ENCODE measurements around the gene ASMTL. TPM values are rescaled to one million over a fixed set of nuclear protein-coding genes. Genes with fewer than 3 reads are reported as not detected.

Gene ASMTL
- polyA plus RNA-seq, 1 experiment = 18.9 TPM

DNA sequence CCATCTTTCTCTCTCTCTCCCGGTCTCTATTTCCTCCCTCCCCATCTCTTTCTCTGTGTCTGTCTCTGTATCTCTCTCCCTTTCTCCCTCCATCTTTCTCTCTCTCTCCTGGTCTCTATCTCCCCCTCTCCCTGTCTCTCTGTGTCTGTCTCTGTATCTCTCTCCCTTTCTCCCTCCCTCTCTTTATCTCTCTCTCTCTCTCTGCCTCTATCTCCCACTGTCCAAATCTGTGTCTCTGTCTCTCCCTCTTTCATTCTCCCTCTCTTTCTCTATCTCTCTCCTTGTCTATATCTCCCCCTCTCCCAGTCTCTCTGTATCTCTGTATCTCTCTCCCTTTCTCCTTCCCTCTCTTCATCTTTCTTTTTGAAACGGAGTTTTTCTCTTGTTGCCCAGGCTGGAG is 92.5 kb downstream of the ASMTL start:
- no peak for DNase-seq (ENCODE audit: low read depth, low spot score)
- no peak overlapping the region for H3K27ac ChIP-seq (ENCODE audit: low read depth, low read length)
- peaks cover 18% of the 10 kb centered on the region for H3K9me3 ChIP-seq (ENCODE audit: control insufficient read depth, insufficient read depth, low read length)
- CTCF ChIA-PET = no interaction called here
- POLR2A ChIA-PET = no interaction called here
- TF ChIP-seq, protein P1, sequence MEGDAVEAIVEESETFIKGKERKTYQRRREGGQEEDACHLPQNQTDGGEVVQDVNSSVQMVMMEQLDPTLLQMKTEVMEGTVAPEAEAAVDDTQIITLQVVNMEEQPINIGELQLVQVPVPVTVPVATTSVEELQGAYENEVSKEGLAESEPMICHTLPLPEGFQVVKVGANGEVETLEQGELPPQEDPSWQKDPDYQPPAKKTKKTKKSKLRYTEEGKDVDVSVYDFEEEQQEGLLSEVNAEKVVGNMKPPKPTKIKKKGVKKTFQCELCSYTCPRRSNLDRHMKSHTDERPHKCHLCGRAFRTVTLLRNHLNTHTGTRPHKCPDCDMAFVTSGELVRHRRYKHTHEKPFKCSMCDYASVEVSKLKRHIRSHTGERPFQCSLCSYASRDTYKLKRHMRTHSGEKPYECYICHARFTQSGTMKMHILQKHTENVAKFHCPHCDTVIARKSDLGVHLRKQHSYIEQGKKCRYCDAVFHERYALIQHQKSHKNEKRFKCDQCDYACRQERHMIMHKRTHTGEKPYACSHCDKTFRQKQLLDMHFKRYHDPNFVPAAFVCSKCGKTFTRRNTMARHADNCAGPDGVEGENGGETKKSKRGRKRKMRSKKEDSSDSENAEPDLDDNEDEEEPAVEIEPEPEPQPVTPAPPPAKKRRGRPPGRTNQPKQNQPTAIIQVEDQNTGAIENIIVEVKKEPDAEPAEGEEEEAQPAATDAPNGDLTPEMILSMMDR (IDR thresholded peaks at IDR 0.05; ENCODE audit: low read depth, low read length) = no peak
- H3K27me3 ChIP-seq (ENCODE audit: control insufficient read depth, insufficient read depth, low read length) = no peaks in the 10 kb centered on the region
- no peak overlapping the region for H3K4me3 ChIP-seq (ENCODE audit: low read depth, low read length)

DNA sequence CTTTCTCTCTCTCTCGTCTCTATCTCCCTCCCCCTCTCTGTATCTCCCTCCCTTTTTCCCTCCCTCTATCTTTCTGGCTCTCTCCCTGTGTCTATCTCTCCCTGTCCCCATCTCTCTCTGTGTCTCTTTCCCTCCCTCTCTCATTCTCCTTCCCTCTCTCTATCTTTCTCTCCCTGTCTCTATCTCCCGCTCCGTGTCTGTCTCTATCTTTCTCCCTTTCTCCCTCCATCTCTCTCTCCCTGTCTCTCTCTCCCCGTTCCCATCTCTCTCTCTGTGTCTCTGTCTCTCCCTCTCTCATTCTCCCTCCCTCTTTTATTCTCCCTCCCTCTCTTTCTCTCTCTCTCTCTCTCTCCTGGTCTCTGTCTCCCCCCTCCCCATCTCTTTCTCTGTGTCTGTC is 93.2 kb downstream of the ASMTL start:
- ChIA-PET POLR2A (no interaction called here), CTCF (no interaction called here)
- Histone ChIP-seq H3K27ac (ENCODE audit: low read depth, low read length) (no peak overlapping the region), H3K27me3 (ENCODE audit: control insufficient read depth, insufficient read depth, low read length) (no peaks in the 10 kb centered on the region), H3K9me3 (ENCODE audit: control insufficient read depth, insufficient read depth, low read length) (peaks cover 18% of the 10 kb centered on the region), H3K4me3 (ENCODE audit: low read depth, low read length) (no peak overlapping the region)
- no peak for DNase-seq (ENCODE audit: low read depth, low spot score)
- TF ChIP-seq, protein P1 (IDR thresholded peaks at IDR 0.05; ENCODE audit: low read depth, low read length) = no peak

DNA sequence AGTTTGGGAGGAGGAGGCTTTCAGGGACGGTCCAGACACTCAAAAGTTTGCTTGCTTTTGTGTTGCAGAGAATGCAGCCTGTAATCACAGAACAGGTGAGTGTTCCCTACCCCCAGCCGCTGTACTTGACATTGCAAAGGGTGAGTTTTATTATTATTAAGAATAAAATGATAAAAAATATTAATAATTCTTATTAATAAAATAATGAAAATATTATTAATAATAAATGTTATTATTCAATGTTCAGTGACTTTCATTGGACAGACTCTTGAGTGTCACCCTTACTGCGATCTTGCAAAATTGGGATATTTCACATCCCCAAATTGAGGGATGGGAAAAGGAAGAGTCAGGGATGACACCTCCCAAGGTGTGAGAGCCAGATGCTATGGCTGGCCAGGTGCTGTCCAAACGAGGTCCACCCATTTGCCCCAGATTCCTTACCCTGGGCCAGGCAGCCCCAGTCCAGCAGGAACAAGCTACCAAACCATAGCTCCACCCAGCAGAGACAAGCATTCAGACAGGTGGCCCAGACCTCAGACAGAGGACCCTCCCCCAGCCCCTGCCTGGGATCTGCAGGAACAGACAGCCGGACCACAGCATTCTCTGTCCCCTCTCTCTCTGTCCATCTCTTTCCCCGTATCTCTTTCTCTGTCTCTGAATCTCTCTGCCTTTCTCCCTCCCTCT is 93.8 kb downstream of the ASMTL start:
- Histone ChIP-seq H3K9me3 (ENCODE audit: control insufficient read depth, insufficient read depth, low read length) (peaks cover 18% of the 10 kb centered on the region), H3K4me3 (ENCODE audit: low read depth, low read length) (no peak overlapping the region), H3K27ac (ENCODE audit: low read depth, low read length) (no peak overlapping the region), H3K27me3 (ENCODE audit: control insufficient read depth, insufficient read depth, low read length) (no peaks in the 10 kb centered on the region)
- ChIA-PET CTCF (no interaction called here), POLR2A (no interaction called here)
- DNase-seq (ENCODE audit: low read depth, low spot score) = no peak
- TF ChIP-seq, protein P1 (IDR thresholded peaks at IDR 0.05; ENCODE audit: low read depth, low read length) = no peak

DNA sequence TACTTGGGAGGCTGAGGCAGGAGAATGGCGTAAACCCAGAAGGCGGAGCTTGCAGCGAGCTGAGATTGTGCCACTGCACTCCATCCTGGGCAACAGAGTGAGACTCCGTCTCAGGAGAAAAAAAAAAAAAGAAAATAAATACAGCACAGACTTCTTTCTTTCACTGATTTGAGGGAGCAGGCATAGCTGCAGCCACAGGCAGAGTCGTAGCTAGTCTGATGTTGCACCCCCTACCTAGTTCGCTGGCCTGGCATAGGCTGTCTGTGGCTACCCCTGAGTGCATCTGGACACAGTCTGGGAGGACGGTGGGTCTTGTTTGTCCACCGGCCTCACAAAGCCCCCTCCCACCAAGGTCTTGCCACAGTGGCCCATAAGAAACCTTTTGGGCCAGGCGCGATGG is 94.7 kb downstream of the ASMTL start:
- TF ChIP-seq, protein P1 (IDR thresholded peaks at IDR 0.05; ENCODE audit: low read depth, low read length) = no peak
- peaks cover 17% of the 10 kb centered on the region for H3K9me3 ChIP-seq (ENCODE audit: control insufficient read depth, insufficient read depth, low read length)
- no peaks in the 10 kb centered on the region for H3K27me3 ChIP-seq (ENCODE audit: control insufficient read depth, insufficient read depth, low read length)
- ChIA-PET CTCF (no interaction called here), POLR2A (no interaction called here)
- no peak overlapping the region for H3K27ac ChIP-seq (ENCODE audit: low read depth, low read length)
- no peak for DNase-seq (ENCODE audit: low read depth, low spot score)
- H3K4me3 ChIP-seq (ENCODE audit: low read depth, low read length) = no peak overlapping the region

DNA sequence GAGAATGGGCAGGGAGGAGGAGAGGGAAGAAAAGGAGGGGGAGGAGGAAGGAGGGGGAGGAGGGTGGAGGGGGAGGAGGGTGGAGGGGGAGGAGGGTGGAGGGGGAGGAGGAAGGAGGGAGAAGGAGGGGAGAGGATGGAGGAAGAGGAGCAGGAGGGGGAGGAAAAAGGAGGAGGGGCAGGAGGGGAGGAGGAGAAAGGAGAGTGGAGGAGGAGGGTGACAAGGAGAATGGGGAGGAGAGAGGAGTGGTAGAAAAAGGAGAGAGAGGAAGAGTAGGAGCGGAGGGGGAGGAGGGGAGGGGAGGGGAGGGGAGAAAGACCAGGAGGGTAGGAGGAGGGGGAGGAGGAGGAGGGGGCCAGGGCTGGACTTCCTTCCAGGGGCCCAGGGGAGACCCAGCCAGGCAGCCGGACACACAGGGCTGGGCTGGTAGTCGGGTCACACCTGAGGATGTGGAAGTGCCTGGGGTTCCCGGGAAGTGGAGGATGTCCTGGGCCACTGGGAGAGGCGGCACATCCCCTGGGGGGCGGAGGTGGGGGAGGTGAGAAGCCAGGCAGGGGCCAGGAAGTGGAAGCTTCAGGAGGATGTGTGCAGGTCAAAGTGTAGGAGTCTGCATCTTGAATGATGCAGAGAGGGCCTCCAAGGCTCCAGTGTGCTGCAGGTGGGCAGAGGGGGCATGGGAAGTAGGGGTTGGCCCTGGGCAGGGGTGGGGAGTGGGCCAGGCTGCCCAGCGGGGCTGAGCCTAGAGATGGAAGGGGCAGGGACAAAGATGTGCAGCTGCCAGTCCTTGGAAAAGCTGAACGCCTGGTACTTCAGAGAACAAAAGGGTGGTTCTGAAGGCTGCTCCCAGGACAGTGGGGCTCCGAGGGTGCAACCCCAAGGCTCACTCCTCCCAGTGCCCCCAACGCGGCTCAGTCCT is 97.3 kb downstream of the ASMTL start:
- Histone ChIP-seq H3K9me3 (ENCODE audit: control insufficient read depth, insufficient read depth, low read length) (peaks cover 36% of the 10 kb centered on the region), H3K4me3 (ENCODE audit: low read depth, low read length) (no peak overlapping the region), H3K27me3 (ENCODE audit: control insufficient read depth, insufficient read depth, low read length) (no peaks in the 10 kb centered on the region), H3K27ac (ENCODE audit: low read depth, low read length) (no peak overlapping the region)
- POLR2A ChIA-PET = no interaction called here
- CTCF ChIA-PET = no interaction called here
- TF ChIP-seq, protein P1 (IDR thresholded peaks at IDR 0.05; ENCODE audit: low read depth, low read length) = no peak
- DNase-seq (ENCODE audit: low read depth, low spot score) = no peak
